ENCODE results near the gene AGGF1.
"Not testable (repeated sequence)": the region's sequence is repeated elsewhere in the genome, so short reads cannot be mapped to it uniquely, and the experiment has no call there.

The AGGF1 gene

DNA sequence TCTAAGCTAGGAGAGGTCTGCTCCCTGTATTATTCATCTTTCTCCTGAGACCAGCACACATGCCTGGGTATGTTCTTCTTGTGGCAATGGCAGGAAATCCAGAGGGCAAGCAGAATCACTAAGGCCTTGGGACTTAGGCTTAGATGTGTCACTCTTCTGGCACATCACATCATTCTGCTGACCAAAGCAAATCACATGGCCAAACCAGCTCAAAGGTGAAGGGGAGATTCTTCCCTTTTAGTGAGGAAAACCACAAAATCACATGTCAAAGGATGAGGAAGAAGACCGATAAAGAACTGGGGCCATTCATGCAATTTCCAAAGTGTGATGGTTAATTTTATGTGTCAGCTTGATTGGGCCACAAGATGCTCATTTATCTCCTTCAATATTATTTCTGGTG, 5.7 kb upstream of the AGGF1 start:
- DNase-seq: no peak

- DNase-seq: no peak
These were observed 1.4 kb upstream of the AGGF1 start for GRCh38 chr5:77028631-77029375.

GRCh38 chr5:77029376-77029885, 773 bp upstream of the AGGF1 start:
- no peak for DNase-seq

- no peak for DNase-seq
These were observed 1.7 kb downstream of the AGGF1 start for GRCh38 chr5:77031891-77032290.

GRCh38 chr5:77032635-77033034, 2.4 kb downstream of the AGGF1 start:
- no peak for DNase-seq

GRCh38 chr5:77033338-77033737, 3.1 kb downstream of the AGGF1 start:
- DNase-seq: no peak

DNA sequence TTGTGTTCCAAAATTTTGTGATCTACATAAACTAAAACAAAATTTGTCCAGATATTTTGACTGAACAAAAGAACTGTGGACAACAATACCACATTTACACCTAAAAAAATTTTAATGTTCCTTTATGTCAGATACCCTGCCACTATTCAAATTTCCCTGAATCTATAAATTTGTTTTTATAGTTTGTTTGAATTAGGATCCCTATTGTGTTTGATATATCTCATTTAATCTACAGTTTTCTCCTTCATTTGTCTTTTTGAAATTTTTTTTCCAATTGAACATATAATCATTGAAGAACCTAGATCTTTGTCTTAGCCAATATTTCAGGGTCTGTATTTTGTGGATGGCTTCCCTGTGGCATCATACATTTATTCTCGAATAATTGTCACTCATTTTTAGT, 5.7 kb downstream of the AGGF1 start:
- no peak for DNase-seq

- no peak for DNase-seq
These were observed 16.3 kb downstream of the AGGF1 start for GRCh38 chr5:77046416-77047073.

DNA sequence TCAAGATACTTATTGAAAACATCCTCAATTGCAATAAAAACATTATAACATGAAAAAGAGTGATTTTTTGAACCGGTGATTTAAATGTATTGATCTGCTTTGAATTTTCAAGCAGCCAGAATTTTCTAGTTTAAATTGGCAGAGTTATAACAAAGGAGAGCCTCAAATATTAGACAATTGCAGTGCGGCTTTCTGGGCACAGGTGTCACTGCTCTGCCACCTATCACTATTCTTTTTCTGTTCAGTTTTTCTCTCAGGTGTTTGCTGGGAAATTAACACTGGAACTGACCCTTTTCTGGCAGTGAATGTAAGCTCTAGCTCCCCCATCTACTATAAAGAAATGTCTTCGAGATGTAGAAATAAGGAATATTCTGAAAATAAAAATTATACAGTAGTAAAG, 33.8 kb downstream of the AGGF1 start:
- DNase-seq: no peak

- DNase-seq: no peak
These were observed 35.1 kb downstream of the AGGF1 start for GRCh38 chr5:77065256-77065655.

GRCh38 chr5:77066184-77066583, 36.0 kb downstream of the AGGF1 start:
- no peak for DNase-seq

GRCh38 chr5:77066823-77067442, 36.7 kb downstream of the AGGF1 start:
- no peak for DNase-seq

- no peak for DNase-seq
These were observed 43.5 kb downstream of the AGGF1 start for GRCh38 chr5:77073667-77074066.

DNA sequence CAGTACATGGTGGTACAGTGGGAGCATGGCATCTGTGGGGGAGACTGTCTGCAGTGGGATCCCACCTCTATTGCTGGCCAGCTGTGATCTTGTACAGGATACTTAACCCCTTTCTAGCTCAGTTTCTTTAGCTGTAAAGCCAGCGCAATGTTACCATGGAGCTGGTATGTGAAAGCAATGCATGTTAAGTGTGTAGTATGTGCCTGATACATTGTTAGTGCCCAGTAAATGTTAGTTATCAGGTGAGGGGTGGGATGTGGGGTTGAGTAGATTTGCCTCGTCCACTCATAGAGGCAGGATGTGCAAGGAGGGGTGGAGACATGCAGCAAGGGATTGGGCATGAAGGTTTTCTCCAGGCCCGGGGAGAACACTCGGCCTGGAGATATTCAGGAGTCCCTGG, 44.5 kb downstream of the AGGF1 start:
- no peak for DNase-seq

DNA sequence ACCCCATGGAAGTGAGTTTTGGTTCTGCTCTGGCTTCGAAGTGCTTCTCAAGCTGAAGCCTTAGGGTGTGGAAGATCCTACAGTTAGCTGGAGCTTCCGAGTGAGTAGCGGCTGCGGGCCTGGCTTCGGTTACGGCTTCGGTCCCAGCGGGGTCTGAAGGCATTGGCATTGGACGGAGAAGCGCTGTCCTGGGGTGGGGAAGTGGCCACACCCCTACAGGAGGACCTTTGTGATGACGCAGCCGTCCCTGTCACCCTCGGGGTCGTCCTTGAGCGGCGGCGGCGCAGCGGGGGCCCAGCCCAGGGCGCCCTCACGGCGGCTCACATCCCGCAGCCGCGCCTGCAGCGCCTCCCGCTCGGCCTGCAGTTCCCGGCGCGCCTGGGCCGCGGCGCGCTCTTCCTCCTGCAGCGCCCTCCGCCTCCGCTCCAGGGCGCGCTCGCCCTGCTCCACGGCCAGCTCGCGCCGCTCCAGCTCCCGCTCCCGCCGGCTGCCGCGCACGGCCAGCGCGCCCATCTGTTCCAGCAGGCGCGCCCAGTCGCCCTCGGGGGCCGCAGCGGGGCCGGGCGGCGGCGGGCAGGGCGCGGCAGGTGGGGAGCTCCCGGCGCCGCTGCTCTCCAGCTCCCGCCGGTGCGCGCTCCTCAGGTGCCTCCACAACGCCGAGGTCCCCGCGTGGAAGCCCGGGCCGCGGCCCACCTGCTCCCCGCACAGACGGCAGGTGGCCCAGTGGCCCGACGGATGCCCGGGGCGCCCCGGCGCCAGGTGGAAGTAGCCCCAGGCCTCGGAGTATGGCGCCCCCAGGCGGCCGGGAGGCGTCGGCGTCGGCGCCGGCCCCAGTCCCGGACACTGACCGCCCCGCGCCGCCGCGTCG, 47.0 kb downstream of the AGGF1 start:
- DNase-seq: peak; percentile 24 to 44

DNA sequence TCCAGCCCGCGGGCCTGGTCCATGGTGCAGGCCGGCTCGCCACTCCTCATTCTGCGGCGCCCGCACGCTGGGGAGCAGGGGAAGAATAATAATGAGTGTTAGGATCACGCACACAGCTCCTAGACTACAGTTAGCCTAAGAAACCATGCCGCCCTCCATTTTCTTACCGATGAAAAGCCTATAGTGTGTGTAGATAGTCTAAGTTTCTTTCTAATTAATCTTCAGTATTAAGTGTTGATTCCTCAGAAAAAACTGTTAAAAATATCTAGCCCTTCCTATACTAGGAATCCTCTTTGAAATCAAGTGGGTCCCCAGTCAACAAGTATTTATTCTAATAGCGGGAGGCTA, 47.6 kb downstream of the AGGF1 start:
- DNase-seq: no peak

- DNase-seq: not testable (repeated sequence)
These were observed 50.3 kb downstream of the AGGF1 start for GRCh38 chr5:77080479-77080878.

- no peak for DNase-seq
These were observed 50.7 kb downstream of the AGGF1 start for GRCh38 chr5:77080905-77081304.

DNA sequence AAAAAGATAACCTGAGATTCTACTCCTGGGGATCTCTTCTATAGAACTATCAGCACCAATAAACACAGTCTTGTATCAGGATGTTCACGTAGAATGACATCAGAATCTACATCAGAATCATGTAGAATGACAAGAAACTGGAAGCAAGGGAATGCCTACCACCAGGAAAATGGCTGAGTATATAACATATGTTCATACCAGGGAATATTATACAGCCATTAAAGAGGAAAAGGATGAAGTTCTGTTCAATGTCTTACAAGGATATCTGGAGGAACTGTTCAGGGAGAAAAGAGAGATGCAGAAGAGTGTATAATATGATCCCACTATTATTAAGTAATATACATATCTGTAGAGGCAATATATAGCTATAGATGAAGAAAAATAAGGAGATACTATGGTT, 52.1 kb downstream of the AGGF1 start:
- no peak for DNase-seq

DNA sequence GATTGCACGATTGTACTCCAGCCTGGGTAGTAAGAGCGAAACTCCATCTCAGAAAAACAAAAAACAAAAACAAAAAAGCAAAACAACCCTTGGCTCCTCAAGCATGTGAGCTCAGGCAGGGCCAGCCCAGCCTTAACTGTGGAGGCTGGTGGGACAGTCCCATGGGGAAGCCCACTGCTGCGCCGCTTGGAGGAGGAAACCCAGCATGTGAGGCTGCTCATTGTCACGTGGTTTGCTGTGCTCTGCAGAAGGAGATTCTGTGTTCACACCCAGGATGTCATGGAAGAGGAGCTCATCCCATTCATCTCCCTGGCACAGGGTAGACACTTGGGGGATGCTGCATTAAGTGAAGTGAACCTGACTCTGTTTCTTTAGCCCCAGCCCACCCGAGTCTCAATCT, 52.9 kb downstream of the AGGF1 start:
- DNase-seq: no peak

DNA sequence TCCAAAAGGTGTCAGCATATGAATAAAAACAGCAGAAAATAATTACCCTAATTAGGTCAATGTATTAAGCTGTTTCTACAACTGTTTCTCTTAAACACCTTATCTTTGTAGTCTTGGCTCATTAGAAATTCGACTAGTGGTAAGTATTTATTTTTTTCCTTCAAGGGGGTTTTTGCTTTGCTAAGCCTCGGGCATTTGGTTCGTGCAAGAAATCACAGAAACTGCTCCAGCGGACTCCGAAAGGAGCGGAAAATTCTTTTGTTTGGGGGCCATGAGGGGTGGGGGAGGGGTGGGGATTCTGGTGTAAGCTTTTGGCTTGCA, 56.1 kb downstream of the AGGF1 start:
- no peak for DNase-seq

- DNase-seq: peak; percentile 37 to 39
These were observed 56.7 kb downstream of the AGGF1 start, which contains the start of gene ZBED3 for GRCh38 chr5:77086689-77087483. Gene ZBED3 (minus strand): TSS chr5:77087285. CDS start chr5:77077878, 9,407 bp downstream.

Measured in activated CD4-positive, alpha-beta T cell treated with anti-CD3 and anti-CD28 coated beads for 4 hours (primary cell).